Liver (tissue), 3 donors: ENCODE results near the gene ITPK1.

ENCODE experiments used
- ATF3 ChIP-seq: IDR thresholded peaks from 2 replicates; pipeline ENCODE4 v1.6.1; 2016; ENCODE audit warnings: antibody characterized with exemption
- CTCF ChIP-seq: fragments of 150-350 bp; IDR thresholded peaks from 2 replicates; pipeline ENCODE4 v1.5.1; 2017; ENCODE audit warnings: improper control_type of control experiment, low read depth, low read length; ENCODE audit not compliant: missing input control
- EGR1 ChIP-seq, 2 donors: IDR thresholded peaks; 2 replicates each; pipeline ENCODE4 v1.6.1; 2016 to 2018; ENCODE audit warnings: antibody characterized with exemption in 2 of 2, low read depth in 2 of 2
- GABPA ChIP-seq, 2 donors: IDR thresholded peaks in 1 of 2; conservative IDR thresholded peaks in 1 of 2; 2 replicates each; pipeline ENCODE4 v1.6.1; 2016; ENCODE audit warnings: antibody characterized with exemption in 2 of 2, mild to moderate bottlenecking in 1 of 2, moderate library complexity in 1 of 2
- JUND ChIP-seq, 2 donors: IDR thresholded peaks; 2 replicates each; pipeline ENCODE4 v1.6.1; 2016; ENCODE audit warnings: antibody characterized with exemption in 2 of 2
- MAX ChIP-seq: IDR thresholded peaks from 2 replicates; pipeline ENCODE4 v1.6.1; 2016; ENCODE audit warnings: antibody characterized with exemption
- RAD21 ChIP-seq, 2 donors: IDR thresholded peaks; 2 replicates each; pipeline ENCODE4 v1.6.1; 2016; ENCODE audit warnings: antibody characterized with exemption in 2 of 2, mild to moderate bottlenecking in 2 of 2
- REST ChIP-seq: IDR thresholded peaks from 2 replicates; pipeline ENCODE4 v1.6.1; 2016; ENCODE audit warnings: antibody characterized with exemption, mild to moderate bottlenecking
- SP1 ChIP-seq: IDR thresholded peaks from 2 replicates; pipeline ENCODE4 v1.6.1; 2018; ENCODE audit warnings: antibody characterized with exemption, mild to moderate bottlenecking
- TAF1 ChIP-seq: conservative IDR thresholded peaks from 2 replicates; pipeline ENCODE4 v1.6.1; 2016; ENCODE audit warnings: antibody characterized with exemption, mild to moderate bottlenecking
- YY1 ChIP-seq: IDR thresholded peaks from 2 replicates; pipeline ENCODE4 v1.6.1; 2016; ENCODE audit warnings: antibody characterized with exemption, mild to moderate bottlenecking
- ZBTB33 ChIP-seq: IDR thresholded peaks from 2 replicates; pipeline ENCODE4 v1.6.1; 2016; ENCODE audit warnings: antibody characterized with exemption
- donor health status: healthy.
- donor health status: healthy.

GRCh38 chr14:93062890-93063289 is 52.8 kb downstream of the ITPK1 start:
- TF ChIP-seq EGR1 (IDR thresholded peaks at IDR 0.05; ENCODE audit: low read depth in 2 of 2) (no peak), JUND (IDR thresholded peaks at IDR 0.05) (no peak), CTCF (no peak), TAF1 (no peak), REST (no peak), MAX (no peak), ZBTB33 (no peak), GABPA (IDR thresholded peaks at IDR 0.05 in 1 of 2, conservative IDR thresholded peaks at IDR 0.05 in 1 of 2) (no peak), ATF3 (no peak), RAD21 (IDR thresholded peaks at IDR 0.05) (no peak), SP1 (no peak), YY1 (no peak)
